Keratinocyte (primary cell): ENCODE measurements around the gene NCS1. TPM values are rescaled to one million over a fixed set of nuclear protein-coding genes. Genes with fewer than 3 reads are reported as not detected.

Experiments
- DNase-seq: peaks from one replicate; pipeline ENCODE4 v3.0.0-alpha.2; 2011; ENCODE audit warnings: low read depth, missing footprints, low spot score
- FAIRE-seq: peaks from 2 replicates; lab custom pipeline; 2011; peaks lifted over from hg19 to GRCh38; lab: Jason Lieb, UNC
- H2AFZ ChIP-seq: 2 replicates; pipeline ENCODE4 v1.6.0; 2012; ENCODE audit warnings: low read length, control low read depth, inconsistent platforms; ENCODE audit not compliant: control insufficient read depth
- H3K27ac ChIP-seq: 2 replicates; pipeline ENCODE4 v1.5.1; 2011; ENCODE audit warnings: low read length; ENCODE audit not compliant: control insufficient read depth, insufficient read depth
- H3K27me3 ChIP-seq: 3 replicates; pipeline ENCODE4 v1.6.0; 2011; ENCODE audit warnings: low read length; ENCODE audit not compliant: control insufficient read depth, insufficient read depth; ENCODE audit errors: extremely low read depth
- H3K36me3 ChIP-seq, 2 experiments: 2 replicates in 1 of 2; 3 replicates in 1 of 2; pipeline ENCODE4 v1.5.1; 2011; ENCODE audit warnings: low read length in 2 of 2, mild to moderate bottlenecking in 1 of 2; ENCODE audit not compliant: control insufficient read depth in 2 of 2, insufficient read depth in 2 of 2; ENCODE audit errors: extremely low read depth in 1 of 2
- H3K4me1 ChIP-seq: 3 replicates; pipeline ENCODE4 v1.5.1; 2011; ENCODE audit warnings: low read length; ENCODE audit not compliant: control insufficient read depth, insufficient read depth; ENCODE audit errors: extremely low read depth
- H3K4me2 ChIP-seq: 3 replicates; pipeline ENCODE4 v1.6.0; 2011; ENCODE audit warnings: low read depth, low read length; ENCODE audit not compliant: control insufficient read depth, insufficient read depth; ENCODE audit errors: extremely low read depth
- H3K4me3 ChIP-seq, 3 experiments: fragments of 200-600 bp in 1 of 3; sonication (generic) in 1 of 3; 2 replicates in 2 of 3; 3 replicates in 1 of 3; pipeline ENCODE4 v1.5.1; 2011 to 2016; ENCODE audit warnings: low read length in 3 of 3, mild to moderate bottlenecking in 3 of 3, control low read depth in 2 of 3, inconsistent platforms in 1 of 3, low read depth in 1 of 3, mixed read lengths in 1 of 3, mixed run types in 1 of 3, moderate library complexity in 1 of 3; ENCODE audit not compliant: control insufficient read depth in 2 of 3, insufficient read depth in 2 of 3; ENCODE audit errors: extremely low read depth in 1 of 3
- H3K79me2 ChIP-seq: 2 replicates; pipeline ENCODE4 v1.6.0; 2012; ENCODE audit warnings: low read length; ENCODE audit not compliant: control insufficient read depth, insufficient read depth
- H3K9ac ChIP-seq: 3 replicates; pipeline ENCODE4 v1.6.0; 2011; ENCODE audit warnings: low read length; ENCODE audit not compliant: control insufficient read depth, insufficient read depth; ENCODE audit errors: extremely low read depth
- H3K9me1 ChIP-seq: 3 replicates; pipeline ENCODE4 v1.6.0; 2011; ENCODE audit warnings: low read length; ENCODE audit not compliant: control insufficient read depth, insufficient read depth; ENCODE audit errors: extremely low read depth
- H3K9me3 ChIP-seq: 2 replicates; pipeline ENCODE4 v1.5.1; 2012; ENCODE audit warnings: low read depth, low read length; ENCODE audit not compliant: control insufficient read depth
- H4K20me1 ChIP-seq: 3 replicates; pipeline ENCODE4 v1.6.0; 2011; ENCODE audit warnings: low read length; ENCODE audit not compliant: control insufficient read depth, insufficient read depth; ENCODE audit errors: extremely low read depth
- CTCF ChIP-seq, 3 experiments: IDR thresholded peaks in 1 of 3; conservative IDR thresholded peaks in 1 of 3; optimal IDR thresholded peaks in 1 of 3; 2 replicates in 2 of 3; 3 replicates in 1 of 3; pipeline versions ENCODE3 to v1.5.1; 2011; ENCODE audit warnings: low read length in 3 of 3, mild to moderate bottlenecking in 3 of 3, moderate library complexity in 2 of 3, control low read depth in 1 of 3, inconsistent platforms in 1 of 3; ENCODE audit not compliant: insufficient read depth in 2 of 3; ENCODE audit errors: extremely low read depth in 1 of 3
- EZH2 ChIP-seq: IDR thresholded peaks from one replicate; pipeline ENCODE4 v1.6.1; 2012; ENCODE audit warnings: inconsistent platforms, mild to moderate bottlenecking, low read length, moderate library complexity
- dilution Hi-C: fragments of 300-500 bp; cut with MboI; formaldehyde crosslinking; loops from one replicate; pipeline ENCODE4 v1.7.0; 2020; ENCODE audit warnings: low sequenced_read_pairs; ENCODE audit not compliant: extremely low pct_ligation_motif_present
- polyA plus RNA-seq, 5 experiments: library from polyadenylated mRNA; depleted of rRNA in 3 of 5; stranded (reverse) in 3 of 5; stranded (forward) in 1 of 5; unstranded in 1 of 5; fragments of >200 nt; gene quantifications; 1 replicate in 1 of 5; 2 replicates in 3 of 5; 3 replicates in 1 of 5; pipeline versions ENCODE4 v1.2.1 to v1.2.3, GENCODE V29; 2011 to 2012; ENCODE audit warnings: missing spikeins in 2 of 5, low read depth in 1 of 5, low replicate concordance in 1 of 5

NCS1 gene
- polyA plus RNA-seq, 1 donor (not counting 4 experiments of a cell fraction or from before 2014, with no cell fraction given) = 49.1 TPM

- H4K20me1 ChIP-seq = peaks cover 23% of the 10 kb centered on the region
- no peak overlapping the region for H3K4me3 ChIP-seq
- DNase-seq = no peak
- H3K36me3 ChIP-seq = peaks cover 0 to 1% of the 10 kb centered on the region in 2 experiments
- no peaks in the 10 kb centered on the region for H3K27me3 ChIP-seq
- H3K9ac ChIP-seq = no peak overlapping the region
- no peak overlapping the region for H3K4me2 ChIP-seq
- TF ChIP-seq EZH2 (no peak), CTCF (optimal IDR thresholded peaks at IDR 0.05 in 1 of 3, IDR thresholded peaks at IDR 0.05 in 1 of 3, conservative IDR thresholded peaks at IDR 0.05 in 1 of 3; ENCODE audit: extremely low read depth in 1 of 3, insufficient read depth in 2 of 3, low read length in 3 of 3) (no peak)
- no peak for FAIRE-seq
- H2AFZ ChIP-seq = no peak overlapping the region
- H3K9me3 ChIP-seq = no peaks in the 10 kb centered on the region
- dilution Hi-C loops = no loop called here
- peaks cover 5% of the 10 kb centered on the region for H3K9me1 ChIP-seq
- no peak overlapping the region for H3K27ac ChIP-seq
- H3K4me1 ChIP-seq = peaks cover 39% of the 10 kb centered on the region
- peaks cover 88% of the 10 kb centered on the region for H3K79me2 ChIP-seq
Measured at GRCh38 chr9:130191749-130192120, 19.5 kb downstream of the NCS1 start.

- Histone ChIP-seq H2AFZ (no peak overlapping the region), H3K36me3 (peaks cover 0 to 1% of the 10 kb centered on the region in 2 experiments), H3K27me3 (no peaks in the 10 kb centered on the region), H3K27ac (no peak overlapping the region), H3K4me3 (no peak overlapping the region), H3K4me1 (peaks cover 34% of the 10 kb centered on the region), H3K9me1 (peaks cover 5% of the 10 kb centered on the region), H3K9me3 (no peaks in the 10 kb centered on the region), H3K4me2 (no peak overlapping the region), H4K20me1 (peaks cover 21% of the 10 kb centered on the region), H3K79me2 (peaks cover 87% of the 10 kb centered on the region), H3K9ac (no peak overlapping the region)
- FAIRE-seq = no peak
- TF ChIP-seq CTCF (optimal IDR thresholded peaks at IDR 0.05 in 1 of 3, IDR thresholded peaks at IDR 0.05 in 1 of 3, conservative IDR thresholded peaks at IDR 0.05 in 1 of 3; ENCODE audit: extremely low read depth in 1 of 3, insufficient read depth in 2 of 3, low read length in 3 of 3) (no peak), EZH2 (no peak)
- no peak for DNase-seq
- dilution Hi-C loops = no loop called here
Measured at GRCh38 chr9:130192382-130192999, 20.3 kb downstream of the NCS1 start.
